GM19372 (cell line): ENCODE data around the gene TPST1.
"Not testable (repeated sequence)": the region's sequence is repeated elsewhere in the genome, so short reads cannot be mapped to it uniquely, and the experiment has no call there.

Source experiments
- ATAC-seq: cut with Tn5 transposase; IDR thresholded peaks from one replicate; pipeline ENCODE4 v1.9.1; 2021; ENCODE audit warnings: mild to moderate bottlenecking, low read depth, moderate library complexity; ENCODE audit not compliant: unreplicated experiment

The TPST1 gene

DNA sequence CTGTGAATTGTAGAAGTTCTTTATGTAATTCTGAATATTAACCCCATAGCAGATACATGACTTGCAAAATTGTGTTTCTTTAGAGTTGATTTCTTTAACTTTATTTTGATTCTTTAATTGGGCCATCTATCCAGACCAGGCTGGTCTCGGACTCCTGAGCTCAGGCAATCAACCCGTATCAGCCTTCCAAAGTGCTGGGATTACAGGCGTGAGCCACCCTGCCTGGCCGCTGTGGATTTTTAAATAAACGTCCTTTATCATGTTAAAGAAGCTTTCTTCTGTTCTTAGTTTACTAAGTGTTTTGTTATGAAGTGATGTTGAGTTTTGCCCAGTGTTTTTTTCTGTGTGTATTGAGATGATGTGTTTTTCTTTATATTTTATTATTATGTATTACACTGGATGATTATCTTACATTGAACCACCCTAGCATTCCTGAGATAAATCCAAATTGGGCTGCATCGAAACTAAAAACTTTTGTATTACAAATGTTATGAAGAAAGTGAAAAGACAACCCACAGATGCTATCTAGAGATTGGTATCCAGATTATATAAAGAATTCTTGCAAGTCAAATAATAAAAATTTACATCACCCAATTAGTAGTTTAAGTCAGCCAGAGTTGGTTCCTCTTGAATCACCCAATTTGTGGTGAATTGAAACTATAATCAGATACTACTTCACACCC lies 118.1 kb downstream of the TPST1 start:
- no peak for ATAC-seq

DNA sequence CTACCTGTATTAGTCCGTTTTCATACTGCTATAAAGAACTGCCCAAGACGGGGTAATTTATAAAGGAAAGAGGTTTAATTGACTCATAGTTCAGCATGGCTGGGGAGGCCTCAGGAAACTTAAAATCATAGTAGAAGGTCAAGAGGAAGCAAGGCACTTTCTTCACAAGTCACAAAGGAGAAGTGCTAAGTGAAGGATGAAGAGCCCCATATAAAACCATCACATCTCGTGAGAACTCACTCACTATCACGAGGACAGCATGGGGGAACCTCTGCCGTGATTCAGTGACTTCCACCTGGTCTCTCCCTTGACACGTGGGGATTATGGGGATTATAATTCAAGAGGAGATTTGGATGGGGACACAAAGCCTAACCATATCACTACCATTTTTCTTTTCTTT lies 119.9 kb downstream of the TPST1 start:
- not testable (repeated sequence) for ATAC-seq

DNA sequence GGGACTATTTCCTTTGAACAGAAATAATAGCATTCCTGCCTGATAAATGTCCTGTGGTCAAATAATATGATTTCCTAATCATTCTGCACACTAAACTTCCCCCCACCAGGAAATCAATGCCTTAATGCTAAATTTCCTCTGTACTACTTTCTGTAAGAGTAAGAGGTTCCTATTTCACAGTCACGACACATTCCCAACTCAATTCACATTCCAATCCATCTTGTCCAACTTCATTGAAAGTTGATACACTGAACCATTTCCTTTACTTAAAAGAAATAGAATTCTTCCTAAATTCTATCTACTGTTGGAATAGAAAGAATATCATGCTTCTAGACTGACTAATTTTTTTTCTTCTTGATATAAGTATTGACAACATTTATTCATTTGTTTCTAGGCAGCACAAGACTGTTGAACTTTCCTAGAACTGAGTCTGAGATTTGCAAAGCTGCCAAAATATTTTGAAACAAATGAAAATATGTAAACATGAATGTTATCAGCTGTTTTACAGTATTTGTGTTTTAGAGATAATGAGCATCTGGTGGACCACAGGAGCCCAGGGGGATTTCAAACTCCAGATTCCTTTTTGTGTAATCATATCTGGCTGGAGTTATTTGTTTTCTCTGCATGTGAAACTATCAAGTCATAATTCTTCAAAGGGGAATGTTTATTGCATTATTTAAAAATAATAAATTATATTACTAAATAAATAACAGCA lies 121.5 kb downstream of the TPST1 start:
- no peak for ATAC-seq

DNA sequence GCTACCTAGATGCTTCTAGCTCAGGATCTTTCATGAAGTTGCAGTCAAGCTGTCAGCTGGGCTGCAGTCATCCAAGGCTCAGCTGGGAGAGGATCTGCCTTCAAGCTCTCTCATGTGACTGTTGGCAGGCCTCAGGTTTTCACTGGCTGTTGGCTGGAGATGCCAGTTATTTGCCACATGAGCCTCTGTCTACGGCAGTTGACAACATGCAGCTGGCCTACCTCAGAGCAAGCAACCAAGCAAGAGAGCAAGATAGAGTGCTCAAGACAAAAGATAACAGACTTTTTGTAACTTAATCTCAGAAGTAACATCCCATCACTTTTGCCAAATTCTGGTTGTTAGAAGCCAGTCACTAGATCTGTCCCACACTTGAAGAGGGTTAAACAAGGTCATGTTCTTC lies 125.8 kb downstream of the TPST1 start:
- no peak for ATAC-seq

DNA sequence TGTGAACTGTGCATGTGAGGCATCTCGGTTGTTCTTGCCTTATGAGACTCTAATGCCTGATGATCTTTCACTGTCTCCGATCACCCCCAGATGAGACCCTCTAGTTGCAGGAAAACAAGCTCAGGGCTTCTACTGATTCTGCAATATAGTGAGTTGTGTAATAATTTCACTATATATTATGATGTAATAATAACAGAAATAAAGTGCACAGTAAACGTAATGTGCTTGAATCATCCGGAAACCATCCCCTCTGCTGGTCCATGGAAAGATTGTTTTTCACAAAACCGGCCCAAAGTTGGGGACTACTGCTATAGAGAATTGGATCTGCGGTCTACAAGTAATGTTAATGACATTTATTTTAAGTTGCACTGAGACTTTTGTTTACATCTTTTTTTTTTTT lies 126.7 kb downstream of the TPST1 start:
- ATAC-seq: no peak

DNA sequence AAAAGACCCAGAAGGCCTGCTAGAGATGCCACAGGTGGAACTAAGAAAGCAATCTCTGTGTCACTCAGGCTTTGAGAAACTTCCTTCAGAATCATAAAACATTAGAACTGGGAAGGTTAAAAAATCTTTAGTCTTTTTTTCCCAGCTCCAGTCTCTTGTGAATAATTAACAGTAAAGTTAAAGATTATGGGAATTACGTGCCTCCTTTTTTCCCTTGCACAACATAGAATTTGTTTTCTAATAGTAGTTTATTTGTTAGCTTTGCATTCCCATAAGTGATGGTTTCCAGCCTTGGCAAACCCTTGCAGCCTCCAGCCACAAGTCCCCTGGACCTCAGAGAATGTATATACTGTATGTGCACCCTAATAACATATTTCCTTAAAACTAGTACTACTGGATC lies 128.3 kb downstream of the TPST1 start:
- no peak for ATAC-seq

DNA sequence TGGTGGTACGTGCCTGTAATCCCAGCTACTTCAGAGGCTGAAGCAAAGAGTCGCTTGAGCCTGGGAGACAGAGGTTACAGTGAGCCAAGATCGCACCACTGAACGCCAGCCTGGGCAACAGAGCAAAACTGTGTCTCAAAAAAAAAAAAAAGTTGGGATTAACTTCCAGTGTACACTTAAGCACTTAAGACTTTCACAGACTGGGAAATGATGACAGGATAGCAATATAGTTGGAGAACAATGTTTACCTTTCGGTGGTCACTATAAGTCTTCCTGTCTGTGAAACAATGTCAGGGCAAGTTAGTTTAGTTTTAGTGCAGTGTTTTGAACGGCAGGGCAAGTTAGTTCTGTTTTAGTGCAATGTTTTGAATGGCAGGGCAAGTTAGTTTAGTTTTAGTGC lies 130.2 kb downstream of the TPST1 start:
- no peak for ATAC-seq

DNA sequence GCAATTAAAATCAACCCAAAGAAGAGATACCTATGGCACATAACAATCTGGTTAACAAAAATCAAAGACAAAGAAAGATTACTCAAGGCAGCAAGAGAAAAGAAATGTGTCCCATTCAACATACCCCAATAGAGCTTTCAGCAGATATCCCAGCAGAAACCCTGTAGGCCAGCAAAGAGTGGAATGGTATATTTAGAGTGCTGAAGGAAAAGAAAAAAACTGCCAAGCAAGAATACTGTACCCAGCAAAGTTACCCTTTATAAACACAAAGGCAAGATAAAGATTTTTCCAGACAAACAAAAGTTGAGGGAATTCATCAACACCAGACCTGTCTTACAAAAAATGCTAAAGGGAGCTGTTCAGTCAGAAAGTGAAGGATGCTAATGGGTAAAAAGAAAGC lies 131.6 kb downstream of the TPST1 start:
- ATAC-seq: no peak

DNA sequence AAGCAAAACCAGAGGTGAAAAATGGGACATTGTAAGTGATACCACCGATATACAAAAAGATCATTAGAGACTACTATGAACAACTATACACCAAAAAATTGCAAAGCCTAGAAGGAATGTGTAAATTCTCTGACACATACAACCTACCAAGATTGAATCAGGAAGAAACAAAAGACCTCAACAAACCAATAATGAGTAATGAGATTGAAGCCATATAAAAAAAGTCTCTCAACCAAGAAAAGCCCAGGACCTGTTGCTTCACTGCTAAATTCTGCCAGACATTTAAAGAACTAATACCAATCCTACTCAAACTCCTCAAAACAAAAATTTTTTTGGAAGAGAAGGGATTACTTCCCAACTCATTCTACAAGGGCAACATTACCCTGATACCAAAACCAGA lies 134.0 kb downstream of the TPST1 start:
- no peak for ATAC-seq

DNA sequence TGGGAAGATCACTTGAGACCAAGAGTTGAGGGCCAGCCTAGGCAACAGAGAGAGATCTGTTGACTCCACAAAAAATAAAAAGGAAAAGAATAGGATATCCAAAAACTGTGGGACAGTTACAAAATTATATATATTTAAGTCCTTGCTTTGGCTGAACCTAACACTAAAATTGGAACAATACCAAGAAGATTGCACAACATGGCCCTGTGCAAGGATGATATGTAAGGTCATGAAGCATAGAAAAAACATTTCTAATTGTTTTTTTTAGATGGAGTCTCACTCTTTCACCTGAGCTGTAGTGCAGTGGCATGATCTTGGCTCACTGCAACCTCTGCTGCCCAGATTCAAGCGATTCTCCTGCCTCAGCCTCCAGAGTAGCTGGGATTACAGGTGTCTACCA lies 139.0 kb downstream of the TPST1 start:
- ATAC-seq: no peak

DNA sequence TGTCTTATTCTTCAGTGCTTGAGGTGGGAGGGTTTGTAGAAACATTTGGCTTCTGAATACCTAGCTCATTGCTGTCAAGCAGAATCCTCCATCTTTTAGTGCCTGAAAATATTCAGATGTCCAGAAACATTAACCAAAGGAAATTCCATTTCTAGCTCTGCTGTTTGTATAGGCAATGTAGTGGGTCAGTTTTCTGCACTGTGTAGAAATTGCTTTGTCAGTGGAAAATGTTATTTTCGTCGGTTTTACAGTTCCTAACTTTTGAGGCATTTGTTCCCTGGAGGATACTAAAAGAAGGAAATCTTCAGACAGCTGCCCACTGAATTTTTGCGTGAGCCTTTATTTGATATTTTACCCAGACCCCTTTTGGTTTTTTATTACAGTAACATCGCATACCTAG lies 143.4 kb downstream of the TPST1 start:
- ATAC-seq: no peak

DNA sequence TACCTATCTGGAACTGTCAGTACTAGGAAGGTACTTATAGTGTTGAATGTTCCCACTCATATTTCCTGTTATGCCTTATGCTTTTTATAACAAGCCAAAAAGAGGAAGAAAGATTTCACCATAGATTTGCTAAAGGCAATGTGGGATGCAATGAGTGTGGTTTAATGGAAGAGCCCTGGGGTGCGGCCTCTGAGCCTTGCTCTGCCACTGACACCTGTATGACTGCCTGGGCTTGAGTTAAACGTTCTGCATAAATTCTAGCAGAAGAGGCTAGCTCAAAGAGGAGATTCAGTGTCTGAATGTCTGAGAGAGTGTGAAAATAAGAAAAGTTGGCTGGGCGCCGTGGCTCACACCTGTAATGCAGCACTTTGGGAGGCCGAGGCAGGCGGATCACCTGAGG lies 143.8 kb downstream of the TPST1 start:
- ATAC-seq: no peak

DNA sequence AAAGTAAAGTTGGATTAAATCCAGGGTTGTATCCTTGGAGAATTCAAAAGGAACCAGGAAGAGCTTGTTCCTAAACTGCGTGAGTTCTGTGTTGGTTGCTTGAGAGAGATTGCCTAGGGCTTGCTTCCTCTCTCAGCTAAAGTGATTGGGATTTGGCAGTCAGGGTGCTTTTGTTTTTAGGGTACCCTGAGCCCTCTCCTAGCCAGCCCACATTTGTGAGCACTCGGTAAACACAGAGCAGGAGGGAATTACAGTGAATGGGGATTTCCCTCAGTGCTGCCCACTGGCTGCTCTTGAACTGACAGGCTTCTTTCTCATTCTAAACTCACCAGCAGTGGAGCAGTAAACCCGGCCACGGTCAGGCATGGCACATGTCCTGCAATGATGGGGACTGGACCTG lies 146.9 kb downstream of the TPST1 start:
- no peak for ATAC-seq

DNA sequence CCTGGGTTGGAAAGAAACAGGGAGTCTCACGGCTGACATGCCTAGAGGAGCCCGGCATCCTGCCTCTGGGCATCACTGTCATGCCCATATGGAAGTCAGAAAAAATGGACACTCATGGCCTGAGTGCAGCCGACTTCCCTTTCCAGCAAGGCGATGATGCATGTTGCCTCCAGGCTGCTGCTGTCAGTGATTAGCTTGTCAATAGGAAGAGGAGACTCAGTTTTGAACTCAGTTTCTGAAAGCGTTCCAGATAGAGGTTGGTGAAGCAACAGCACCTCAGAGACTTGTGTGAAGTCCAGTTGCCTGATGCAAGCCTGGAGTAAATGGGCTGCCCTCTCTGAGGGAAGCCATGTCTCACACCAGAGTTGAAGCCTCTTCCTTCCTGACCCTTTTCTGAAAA lies 148.4 kb downstream of the TPST1 start:
- no peak for ATAC-seq

DNA sequence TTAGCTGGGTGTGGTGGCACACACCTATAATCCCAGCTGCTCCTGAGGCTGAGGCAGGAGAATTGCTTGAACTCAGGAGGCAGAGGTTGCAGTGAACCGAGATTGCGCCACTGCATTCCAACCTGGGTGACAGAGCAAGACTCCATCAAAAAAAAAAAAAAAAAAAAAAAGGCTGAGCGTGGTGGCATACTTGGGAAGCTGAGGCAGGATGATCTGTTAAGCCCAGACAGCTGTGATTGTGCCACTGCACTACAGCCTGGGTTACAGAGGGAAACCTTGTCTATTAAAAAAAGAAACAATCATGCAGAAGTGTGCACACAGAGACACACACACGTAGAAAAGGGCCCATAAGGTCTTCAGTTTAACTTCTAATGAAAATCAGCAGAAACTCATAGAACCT lies 150.6 kb downstream of the TPST1 start:
- ATAC-seq: no peak

DNA sequence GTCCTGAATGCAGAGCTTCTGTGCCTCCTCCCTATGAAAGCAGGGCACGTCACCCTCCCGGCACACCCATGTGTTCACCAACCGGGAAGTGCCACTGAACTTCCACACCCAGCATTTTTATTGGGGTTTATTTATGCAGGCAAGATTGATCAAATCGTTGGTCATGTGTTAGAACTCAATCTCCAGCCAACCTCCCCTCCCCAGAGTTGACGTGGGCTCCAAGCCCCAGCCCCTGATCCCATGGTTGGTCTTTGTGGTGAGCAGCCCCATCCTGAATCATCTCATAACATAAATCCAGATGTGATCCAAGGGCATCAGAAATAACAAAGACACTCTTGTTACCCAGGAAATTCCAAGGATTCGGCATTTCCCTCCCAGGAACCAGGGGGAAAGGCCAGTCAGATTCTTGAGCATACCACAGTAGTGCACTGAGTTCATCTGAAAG lies 151.2 kb downstream of the TPST1 start:
- ATAC-seq: no peak

DNA sequence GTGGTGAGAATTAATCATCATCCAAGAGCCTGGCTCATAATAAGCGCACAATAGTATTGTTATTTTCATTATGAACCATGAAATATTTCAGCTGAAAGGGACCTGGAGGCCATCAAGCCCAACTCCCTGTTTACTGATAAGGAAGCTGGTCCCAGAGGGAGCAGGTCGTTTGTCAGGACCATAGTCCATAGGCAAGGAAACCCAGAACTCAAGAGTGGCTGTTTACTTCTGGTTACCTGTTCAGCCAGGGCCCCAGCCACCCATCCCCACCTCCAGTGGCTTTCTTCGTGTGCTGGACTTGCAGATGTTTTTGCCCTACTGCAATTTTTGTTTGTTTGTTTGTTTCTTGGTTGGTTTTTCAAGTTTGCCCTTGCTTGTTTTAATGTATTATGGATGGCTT lies 152.0 kb downstream of the TPST1 start:
- ATAC-seq: no peak

DNA sequence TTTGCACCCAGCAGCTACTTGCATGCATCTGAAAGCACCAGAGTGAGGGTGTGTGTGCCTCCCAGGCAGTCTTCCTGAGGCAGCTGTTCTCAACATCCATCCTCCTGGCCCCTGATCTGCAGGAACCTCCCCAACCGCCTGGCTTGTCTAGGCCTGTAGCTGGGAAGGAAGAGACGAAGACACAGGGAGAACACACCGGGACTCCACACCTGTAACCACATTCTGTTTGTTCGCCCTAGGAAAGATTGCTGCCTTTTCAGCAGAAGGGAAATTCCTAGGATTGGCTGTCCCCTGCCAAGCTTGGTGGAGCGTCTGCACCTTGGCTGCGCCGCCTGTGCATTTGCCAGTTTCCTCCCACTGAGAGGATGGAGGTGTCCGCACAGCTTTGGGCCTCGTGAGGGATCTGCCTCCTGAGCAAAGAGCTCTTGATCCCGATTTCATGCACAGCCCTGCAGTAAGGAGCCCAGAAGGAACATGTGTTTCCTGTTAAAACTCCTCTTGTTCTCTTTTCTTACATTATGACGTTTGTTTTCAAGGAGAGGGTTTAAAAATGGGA lies 154.6 kb downstream of the TPST1 start:
- no peak for ATAC-seq

DNA sequence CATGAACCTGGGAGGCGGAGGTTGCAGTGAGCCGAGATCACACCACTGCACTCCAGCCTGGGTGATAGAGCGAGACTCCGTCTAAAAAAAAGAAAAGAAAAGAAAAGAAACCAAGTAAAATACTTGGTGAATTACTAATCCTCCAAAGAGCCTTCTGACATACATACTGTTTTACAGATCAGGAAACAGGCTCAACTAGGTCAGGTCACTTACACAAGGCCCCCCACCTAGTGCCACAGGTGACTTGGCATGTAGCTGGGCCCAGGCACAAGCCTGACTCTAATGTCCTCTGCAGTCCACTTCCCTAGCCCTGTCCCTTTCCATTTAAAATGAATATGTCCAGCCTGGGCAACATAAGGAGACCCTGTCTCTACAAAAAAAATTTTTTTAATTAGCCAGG lies 157.0 kb downstream of the TPST1 start:
- no peak for ATAC-seq

DNA sequence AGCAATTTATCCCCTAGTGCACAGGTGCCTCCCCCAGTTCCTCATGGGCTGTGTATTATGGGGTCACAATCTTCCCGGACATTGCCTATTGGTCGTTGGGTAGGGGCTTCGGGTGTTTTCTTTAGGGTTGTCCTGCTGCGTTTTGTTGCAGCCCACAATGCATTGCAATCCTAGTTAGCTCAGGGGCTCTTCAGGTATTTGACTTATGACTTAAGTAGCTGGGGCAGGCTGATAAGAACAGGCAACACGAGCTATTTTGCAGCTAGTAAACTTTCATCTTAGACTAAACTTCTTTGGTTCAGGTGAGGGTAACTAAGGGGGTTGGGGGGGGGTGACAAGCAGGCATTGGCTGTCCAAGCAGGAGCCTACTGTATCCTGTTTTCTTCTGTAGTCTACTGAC lies 158.5 kb downstream of the TPST1 start:
- no peak for ATAC-seq

DNA sequence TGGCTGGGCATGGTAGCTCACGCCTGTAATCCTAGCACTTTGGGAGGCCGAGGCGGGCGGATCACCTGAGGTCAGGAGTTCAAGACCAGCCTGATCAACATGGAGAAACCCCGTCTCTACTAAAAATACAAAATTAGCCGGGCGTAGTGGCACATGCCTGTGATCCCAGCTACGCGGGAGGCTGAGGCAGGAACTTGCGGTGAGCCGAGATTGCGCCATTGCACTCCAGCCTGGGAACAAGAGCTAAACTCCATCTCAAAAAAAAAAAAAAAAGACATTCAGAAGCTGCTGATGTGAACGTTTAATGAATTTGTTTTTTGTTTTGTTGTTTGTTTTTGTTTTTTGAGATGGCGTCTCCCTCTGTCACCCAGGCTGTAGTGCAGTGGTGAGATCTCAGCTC lies 159.9 kb downstream of the TPST1 start:
- ATAC-seq: not testable (repeated sequence)
